ENCODE measurements around the gene ERGIC3.

GRCh38 chr20:35542990-35543389, 1.1 kb downstream of the ERGIC3 start:
- TF ChIP-seq ZNF121 (tag by site-specific recombination; IDR thresholded peaks at IDR 0.05) (no peak), ZNF423 (tag by site-specific recombination; IDR thresholded peaks at IDR 0.05) (no peak), ZNF585B (tag by site-specific recombination; IDR thresholded peaks at IDR 0.05) (no peak), CTCF (tag by site-specific recombination; IDR thresholded peaks at IDR 0.05) (no peak), REPIN1 (tag by site-specific recombination; IDR thresholded peaks at IDR 0.05; ENCODE audit: low read depth) (no peak), ZNF645 (tag by site-specific recombination; IDR thresholded peaks at IDR 0.05) (no peak), ZBTB7A (tag by site-specific recombination; IDR thresholded peaks at IDR 0.05; ENCODE audit: low read depth) (no peak)

Data from HEK293 (cell line).